Naive thymus-derived CD4-positive, alpha-beta T cell (primary cell): ENCODE data around the gene RNF157. TPM values are rescaled to one million over a fixed set of nuclear protein-coding genes. Genes with fewer than 3 reads are reported as not detected.
"Not testable (repeated sequence)": the region's sequence is repeated elsewhere in the genome, so short reads cannot be mapped to it uniquely, and the experiment has no call there.

Source experiments
- ATAC-seq: fragments of 150-1000 bp; cut with Tn5 transposase; 2 replicates; pipeline ENCODE4 v1.10.0; 2021; ENCODE audit warnings: mild to moderate bottlenecking, moderate library complexity
- CTCF ChIA-PET: fragments of 350-600 bp; sonication (Branson Sonifier 250); formaldehyde crosslinking; loops from one replicate; lab custom pipeline; 2021; ENCODE audit warnings: antibody characterized with exemption; lab: Charles Lee
- POLR2A ChIA-PET: fragments of 350-600 bp; sonication (Branson Sonifier 250); formaldehyde crosslinking; loops from one replicate; lab custom pipeline; 2021; ENCODE audit warnings: antibody characterized with exemption, inconsistent platforms; lab: Charles Lee
- DNase-seq, 9 donors: peaks; one replicate each; pipeline versions ENCODE4 v3.0.0 to v3.0.0-alpha.2; 2020 to 2022; ENCODE audit warnings: mixed read lengths in 1 of 9
- H3K27ac ChIP-seq: one replicate; pipeline ENCODE4 v1.7.0; 2013; ENCODE audit warnings: mild to moderate bottlenecking, low read depth, low read length, moderate library complexity
- H3K27me3 ChIP-seq, 2 donors: one replicate each; pipeline ENCODE4 v1.7.0; 2013; ENCODE audit warnings: low read length in 2 of 2, mild to moderate bottlenecking in 2 of 2, moderate library complexity in 2 of 2; ENCODE audit not compliant: control insufficient read depth in 2 of 2, insufficient read depth in 2 of 2
- H3K36me3 ChIP-seq, 3 experiments: 1 replicate in 2 of 3; 2 replicates in 1 of 3; pipeline ENCODE4 v1.7.0; 2013; ENCODE audit warnings: low read length in 3 of 3, mild to moderate bottlenecking in 3 of 3, moderate library complexity in 1 of 3; ENCODE audit not compliant: insufficient read depth in 3 of 3, control insufficient read depth in 2 of 3
- H3K4me1 ChIP-seq, 2 donors: one replicate each; pipeline ENCODE4 v1.7.0; 2013; ENCODE audit warnings: low read length in 2 of 2, mild to moderate bottlenecking in 2 of 2, moderate library complexity in 1 of 2; ENCODE audit not compliant: control insufficient read depth in 2 of 2, insufficient read depth in 2 of 2
- H3K4me3 ChIP-seq: 2 replicates; pipeline ENCODE4 v1.7.0; 2013; ENCODE audit warnings: mild to moderate bottlenecking, low read length
- H3K9me3 ChIP-seq, 3 experiments: 1 replicate in 2 of 3; 2 replicates in 1 of 3; pipeline ENCODE4 v1.7.0; 2013; ENCODE audit warnings: low read length in 3 of 3; ENCODE audit not compliant: control insufficient read depth in 2 of 3
- H3K27ac Mint-ChIP-seq, 9 donors: one replicate each; pipeline ENCODE4 v1.8.0; 2020 to 2022; ENCODE audit warnings: mixed read lengths in 9 of 9, mild to moderate bottlenecking in 8 of 9, moderate library complexity in 5 of 9, inconsistent platforms in 2 of 9
- H3K27me3 Mint-ChIP-seq, 5 donors: one replicate each; pipeline ENCODE4 v1.8.0; 2021 to 2022; ENCODE audit warnings: mixed read lengths in 5 of 5, mild to moderate bottlenecking in 1 of 5
- H3K36me3 Mint-ChIP-seq, 5 donors: one replicate each; pipeline ENCODE4 v1.8.0; 2020 to 2022; ENCODE audit warnings: mixed read lengths in 5 of 5, mild to moderate bottlenecking in 3 of 5, inconsistent platforms in 1 of 5
- H3K4me1 Mint-ChIP-seq, 7 donors: one replicate each; pipeline ENCODE4 v1.8.0; 2020 to 2022; ENCODE audit warnings: mixed read lengths in 7 of 7, mild to moderate bottlenecking in 3 of 7, inconsistent platforms in 1 of 7
- H3K4me3 Mint-ChIP-seq, 10 donors: one replicate each; pipeline ENCODE4 v1.8.0; 2020 to 2022; ENCODE audit warnings: mild to moderate bottlenecking in 10 of 10, mixed read lengths in 10 of 10, moderate library complexity in 6 of 10, inconsistent platforms in 2 of 10
- H3K9me3 Mint-ChIP-seq, 11 donors: one replicate each; pipeline ENCODE4 v1.8.0; 2020 to 2022; ENCODE audit warnings: mixed read lengths in 11 of 11, mild to moderate bottlenecking in 4 of 11, inconsistent platforms in 1 of 11, moderate library complexity in 1 of 11
- intact Hi-C, 2 donors: fragments of 100-400 bp; cut with micrococcal nuclease; formaldehyde crosslinking; loops; one replicate each; pipeline ENCODE4 v1.15.1; 2023
- polyA plus RNA-seq, 2 donors: library from polyadenylated mRNA; unstranded; fragments of 300-500 nt; fragmentation: Illumina TruSeq; gene quantifications; one replicate each; pipeline ENCODE4 v1.2.3, GENCODE V29; 2021
- total RNA-seq, 6 experiments: library from RNA in 5 of 6; stranded (reverse) in 5 of 6; gene quantifications; 1 replicate in 5 of 6; 2 replicates in 1 of 6; pipeline ENCODE4 v1.2.3 and lab custom pipeline; 2021 to 2026

Gene RNF157
- total and polyA plus RNA-seq, 7 experiments from 2014 or later, result 10.4 to 96.3 (median 50.6) TPM

GRCh38 chr17:76188213-76189016 lies 51.9 kb downstream of the RNF157 start:
- Histone ChIP-seq H3K36me3 (no peaks in the 10 kb centered on the region), H3K4me1 (peaks cover 53 to 63% of the 10 kb centered on the region in 2 donors), H3K9me3 (no peaks in the 10 kb centered on the region), H3K27ac (peak overlapping the region; percentile 79), H3K4me3 (peak overlapping the region; percentile 3), H3K27me3 (no peaks in the 10 kb centered on the region)
- ATAC-seq, result no peak
- CTCF ChIA-PET, result interaction anchor here (1.0 to 2.1 kb wide), 8 partner anchors 9 to 91 kb away, joined by 3 to 11 read pairs (median 4); no protein-coding TSS in a partner anchor
- intact Hi-C loops, result no loop called here
- no peak for DNase-seq
- peaks cover 41 to 76% (median 61%) of the 10 kb centered on the region in 7 donors for H3K4me1 Mint-ChIP-seq
- H3K36me3 Mint-ChIP-seq, result peaks cover 13 to 32% (median 20%) of the 10 kb centered on the region in 5 donors
- no peaks in the 10 kb centered on the region for H3K27me3 Mint-ChIP-seq
- H3K9me3 Mint-ChIP-seq, result peaks cover 0 to 2% (median 0%) of the 10 kb centered on the region in 11 donors
- POLR2A ChIA-PET, result interaction anchor here (0.5 to 9.0 kb wide), 16 partner anchors 9 to 80 kb away, joined by 3 to 214 read pairs (median 5); partner anchors contain the start of gene UBALD2
- peak overlapping the region; percentile 82 to 99 (median 97) for H3K27ac Mint-ChIP-seq
- H3K4me3 Mint-ChIP-seq, result peak overlapping the region in 9 of 10 donors; percentile 54 to 83 (median 65)

- POLR2A ChIA-PET, result interaction anchor here (0.6 to 9.0 kb wide), 6 partner anchors 8 to 329 kb away, joined by 3 to 214 read pairs (median 5); partner anchors contain the start of gene UBALD2
Observed at GRCh38 chr17:76186774-76187173, 53.5 kb downstream of the RNF157 start.

GRCh38 chr17:76184290-76184689 lies 56.0 kb downstream of the RNF157 start:
- Histone ChIP-seq H3K9me3 (no peaks in the 10 kb centered on the region), H3K27me3 (no peaks in the 10 kb centered on the region), H3K4me1 (peaks cover 43 to 62% of the 10 kb centered on the region in 2 donors), H3K4me3 (no peak overlapping the region), H3K27ac (no peak overlapping the region), H3K36me3 (no peaks in the 10 kb centered on the region)
- Mint-ChIP-seq H3K4me3 (peak overlapping the region in 2 of 10 donors; percentile 12 to 42), H3K4me1 (peaks cover 32 to 76% (median 64%) of the 10 kb centered on the region in 7 donors), H3K27ac (peak overlapping the region in 6 of 9 donors; percentile 69 to 95 (median 86)), H3K36me3 (peaks cover 13 to 41% (median 17%) of the 10 kb centered on the region in 5 donors), H3K27me3 (no peaks in the 10 kb centered on the region), H3K9me3 (peaks cover 0 to under 1% (median 0%) of the 10 kb centered on the region in 11 donors)
- ChIA-PET CTCF (interaction anchor here (0.6 to 12.3 kb wide), 11 partner anchors 14 to 170 kb away, joined by 3 to 187 read pairs (median 4); partner anchors contain the start of genes FOXJ1 and UBALD2), POLR2A (interaction anchor here (0.6 to 11.6 kb wide), 13 partner anchors 8 to 199 kb away, joined by 3 to 240 read pairs (median 5); partner anchors contain the start of genes FOXJ1 and UBALD2)
- intact Hi-C loops, result no loop called here
- ATAC-seq, result no peak
- no peak for DNase-seq

More at GRCh38 chr17:76186774-76187173, 53.5 kb downstream of the RNF157 start:
- H3K9me3 Mint-ChIP-seq, H3K27ac ChIP-seq, DNase-seq, H3K4me3 ChIP-seq, H3K36me3 ChIP-seq, H3K9me3 ChIP-seq, H3K27me3 Mint-ChIP-seq, ATAC-seq, intact Hi-C loops, H3K27me3 ChIP-seq: not testable (repeated sequence)
- H3K4me1 Mint-ChIP-seq, result peaks cover 31 to 68% (median 53%) of the 10 kb centered on the region in 7 donors
- CTCF ChIA-PET, result interaction anchor here (0.8 to 12.3 kb wide), 3 partner anchors 59 to 93 kb away, joined by 3 to 187 read pairs (median 4); no protein-coding TSS in a partner anchor
- peak overlapping the region in 6 of 9 donors; percentile 62 to 95 (median 78) for H3K27ac Mint-ChIP-seq
- peaks cover 46 to 57% of the 10 kb centered on the region in 2 donors for H3K4me1 ChIP-seq
- H3K4me3 Mint-ChIP-seq, result peak overlapping the region in 1 of 10 donors; percentile 20
- peaks cover 13 to 36% (median 20%) of the 10 kb centered on the region in 5 donors for H3K36me3 Mint-ChIP-seq

- ChIA-PET POLR2A (interaction anchor here (1.2 to 11.6 kb wide), 16 partner anchors 8 to 98 kb away, joined by 3 to 240 read pairs (median 24); partner anchors contain the start of genes FOXJ1 and UBALD2), CTCF (interaction anchor here (0.6 to 12.3 kb wide), 18 partner anchors 10 to 189 kb away, joined by 3 to 187 read pairs (median 6); partner anchors contain the start of gene FOXJ1)
- Histone ChIP-seq H3K4me3 (no peak overlapping the region), H3K27ac (peak overlapping the region; percentile 52), H3K27me3 (no peaks in the 10 kb centered on the region), H3K9me3 (no peaks in the 10 kb centered on the region), H3K36me3 (no peaks in the 10 kb centered on the region), H3K4me1 (peaks cover 33 to 63% of the 10 kb centered on the region in 2 donors)
- H3K9me3 Mint-ChIP-seq, result no peaks in the 10 kb centered on the region
- intact Hi-C loops, result loop anchor here (1.0 kb wide), 7 partner anchors 10 to 168 kb away; no protein-coding TSS in a partner anchor
- DNase-seq, result peak; percentile 84 to 94 (median 89)
- peaks cover 6 to 29% (median 8%) of the 10 kb centered on the region in 5 donors for H3K36me3 Mint-ChIP-seq
- no peaks in the 10 kb centered on the region for H3K27me3 Mint-ChIP-seq
- peak overlapping the region; percentile 91 to 99 (median 96) for H3K27ac Mint-ChIP-seq
- ATAC-seq, result peak; percentile 92
- peaks cover 33 to 78% (median 61%) of the 10 kb centered on the region in 7 donors for H3K4me1 Mint-ChIP-seq
- peak overlapping the region; percentile 11 to 77 (median 67) for H3K4me3 Mint-ChIP-seq
Observed at GRCh38 chr17:76182016-76182764, 58.1 kb downstream of the RNF157 start.

GRCh38 chr17:76179496-76180467 lies 60.5 kb downstream of the RNF157 start:
- intact Hi-C loops, result loop anchor here (1.0 to 2.0 kb wide), 3 partner anchors 19 to 93 kb away; partner anchors contain the start of gene FOXJ1 (in 1 of the 2)
- Mint-ChIP-seq H3K4me1 (peaks cover 41 to 79% (median 66%) of the 10 kb centered on the region in 7 donors), H3K36me3 (peaks cover 3 to 30% (median 11%) of the 10 kb centered on the region in 5 donors)

More at GRCh38 chr17:76179496-76180467, 60.5 kb downstream of the RNF157 start:
- no peaks in the 10 kb centered on the region for H3K27me3 Mint-ChIP-seq
- Histone ChIP-seq H3K4me1 (peaks cover 33 to 77% of the 10 kb centered on the region in 2 donors), H3K9me3 (no peaks in the 10 kb centered on the region), H3K27me3 (no peaks in the 10 kb centered on the region), H3K27ac (peak overlapping the region; percentile 67), H3K36me3 (no peaks in the 10 kb centered on the region), H3K4me3 (peak overlapping the region; percentile 17)
- H3K9me3 Mint-ChIP-seq, result no peaks in the 10 kb centered on the region
- H3K27ac Mint-ChIP-seq, result peak overlapping the region; percentile 90 to 96 (median 95)
- peak in 7 of 9 donors; percentile 60 to 85 (median 80) for DNase-seq
- CTCF ChIA-PET, result interaction anchor here (0.6 to 12.3 kb wide), 29 partner anchors 9 to 407 kb away, joined by 3 to 187 read pairs (median 6); partner anchors contain the start of genes EXOC7 and FOXJ1
- H3K4me3 Mint-ChIP-seq, result peak overlapping the region; percentile 13 to 84 (median 74)
- ATAC-seq, result peak; percentile 78
- POLR2A ChIA-PET, result interaction anchor here (0.6 to 11.6 kb wide), 26 partner anchors 11 to 959 kb away, joined by 3 to 240 read pairs (median 6); partner anchors contain the start of genes FOXJ1, RNF157 and UBALD2
